Nephron progenitor cell (in vitro differentiated cells): Measurements from ENCODE around the gene SPAG16.

Experiments used
- DNase-seq: peaks from one replicate; pipeline ENCODE4 v3.0.0; 2021
- H3K27ac Mint-ChIP-seq: 2 replicates; pipeline ENCODE4 v1.8.0; 2021; ENCODE audit warnings: mild to moderate bottlenecking, moderate library complexity, mixed read lengths
- H3K27me3 Mint-ChIP-seq: 2 replicates; pipeline ENCODE4 v1.8.0; 2021; ENCODE audit warnings: mild to moderate bottlenecking, low read depth, mixed read lengths; ENCODE audit not compliant: poor library complexity
- H3K36me3 Mint-ChIP-seq: 2 replicates; pipeline ENCODE4 v1.8.0; 2021; ENCODE audit warnings: low read depth, mixed read lengths
- H3K4me1 Mint-ChIP-seq: 2 replicates; pipeline ENCODE4 v1.8.0; 2021; ENCODE audit warnings: mixed read lengths
- H3K4me3 Mint-ChIP-seq: 2 replicates; pipeline ENCODE4 v1.8.0; 2021; ENCODE audit warnings: mild to moderate bottlenecking, moderate library complexity, mixed read lengths
- H3K9me3 Mint-ChIP-seq: 2 replicates; pipeline ENCODE4 v1.8.0; 2021; ENCODE audit warnings: mild to moderate bottlenecking, moderate library complexity, mixed read lengths
- TF ChIP-seq, protein P1 (sequence below): fragments of 200-600 bp; sonication (generic); IDR thresholded peaks from 2 replicates; pipeline ENCODE4 v1.5.0; 2021; ENCODE audit warnings: antibody characterized with exemption

Gene SPAG16

DNA sequence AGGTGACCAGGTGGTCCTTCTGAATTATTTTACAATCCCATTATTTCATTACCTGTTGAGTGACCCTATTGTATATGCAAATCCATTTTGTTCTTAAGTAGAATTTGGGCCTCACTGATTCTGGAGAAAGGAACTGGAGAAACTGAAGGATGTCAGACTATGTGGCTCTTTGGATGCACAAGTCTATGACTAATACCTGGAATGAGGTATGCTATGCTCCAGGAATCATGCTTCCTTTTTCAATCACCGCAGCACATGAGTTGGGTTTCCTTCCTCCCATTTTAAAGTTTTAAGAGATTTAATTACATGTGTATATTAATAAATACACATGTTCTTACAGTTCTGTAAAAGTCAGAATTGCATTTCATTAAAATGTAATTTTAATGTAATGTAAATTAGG is 872.7 kb downstream of the SPAG16 start:
- Mint-ChIP-seq H3K27me3 (no peaks in the 10 kb centered on the region), H3K4me3 (no peak overlapping the region), H3K36me3 (no peaks in the 10 kb centered on the region), H3K9me3 (no peaks in the 10 kb centered on the region), H3K27ac (no peak overlapping the region), H3K4me1 (no peaks in the 10 kb centered on the region)
- no peak for DNase-seq
- TF ChIP-seq, protein P1, sequence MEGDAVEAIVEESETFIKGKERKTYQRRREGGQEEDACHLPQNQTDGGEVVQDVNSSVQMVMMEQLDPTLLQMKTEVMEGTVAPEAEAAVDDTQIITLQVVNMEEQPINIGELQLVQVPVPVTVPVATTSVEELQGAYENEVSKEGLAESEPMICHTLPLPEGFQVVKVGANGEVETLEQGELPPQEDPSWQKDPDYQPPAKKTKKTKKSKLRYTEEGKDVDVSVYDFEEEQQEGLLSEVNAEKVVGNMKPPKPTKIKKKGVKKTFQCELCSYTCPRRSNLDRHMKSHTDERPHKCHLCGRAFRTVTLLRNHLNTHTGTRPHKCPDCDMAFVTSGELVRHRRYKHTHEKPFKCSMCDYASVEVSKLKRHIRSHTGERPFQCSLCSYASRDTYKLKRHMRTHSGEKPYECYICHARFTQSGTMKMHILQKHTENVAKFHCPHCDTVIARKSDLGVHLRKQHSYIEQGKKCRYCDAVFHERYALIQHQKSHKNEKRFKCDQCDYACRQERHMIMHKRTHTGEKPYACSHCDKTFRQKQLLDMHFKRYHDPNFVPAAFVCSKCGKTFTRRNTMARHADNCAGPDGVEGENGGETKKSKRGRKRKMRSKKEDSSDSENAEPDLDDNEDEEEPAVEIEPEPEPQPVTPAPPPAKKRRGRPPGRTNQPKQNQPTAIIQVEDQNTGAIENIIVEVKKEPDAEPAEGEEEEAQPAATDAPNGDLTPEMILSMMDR = no peak

DNA sequence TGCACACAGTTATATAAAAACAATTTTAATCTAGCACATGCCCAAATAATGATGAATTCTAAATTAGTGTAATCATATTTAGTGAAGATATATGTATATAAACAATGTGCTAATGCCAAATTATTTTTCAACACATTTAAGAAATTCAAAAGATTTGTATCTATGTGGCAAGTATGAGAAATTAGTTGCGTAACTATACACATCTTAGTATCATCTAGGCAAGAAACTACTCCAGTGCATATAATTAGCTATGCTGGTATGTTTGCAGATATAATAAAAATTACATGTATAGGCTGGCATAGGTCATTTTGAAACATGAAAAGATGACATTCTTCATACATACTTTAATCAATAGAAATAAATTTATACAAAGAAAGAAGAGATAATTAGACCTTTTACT is 874.6 kb downstream of the SPAG16 start:
- Mint-ChIP-seq H3K4me1 (no peaks in the 10 kb centered on the region), H3K36me3 (no peaks in the 10 kb centered on the region), H3K9me3 (no peaks in the 10 kb centered on the region), H3K27me3 (no peaks in the 10 kb centered on the region), H3K4me3 (no peak overlapping the region), H3K27ac (no peak overlapping the region)
- TF ChIP-seq, protein P1 = no peak
- DNase-seq = no peak

DNA sequence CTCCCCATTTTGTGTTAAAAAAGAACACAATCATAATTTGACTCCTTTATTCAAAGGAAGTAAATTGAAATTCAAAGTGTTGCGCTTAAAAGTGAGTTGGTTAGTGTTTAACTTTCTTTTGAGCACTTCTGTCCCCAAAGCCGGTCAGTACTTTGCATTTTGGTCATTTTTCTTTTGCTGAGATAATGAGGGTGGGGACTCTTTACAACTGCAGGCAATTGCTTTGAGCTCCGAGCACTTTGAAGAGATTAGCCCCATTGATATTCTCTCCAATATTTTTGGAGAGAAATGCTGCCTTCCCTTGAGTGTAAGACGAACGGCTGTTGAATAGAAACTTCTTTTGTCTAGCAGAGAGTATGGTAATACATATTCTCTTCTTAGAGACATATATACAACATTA is 885.0 kb downstream of the SPAG16 start:
- Mint-ChIP-seq H3K4me3 (no peak overlapping the region), H3K4me1 (no peaks in the 10 kb centered on the region), H3K36me3 (no peaks in the 10 kb centered on the region), H3K27me3 (no peaks in the 10 kb centered on the region), H3K9me3 (no peaks in the 10 kb centered on the region), H3K27ac (no peak overlapping the region)
- no peak for DNase-seq
- TF ChIP-seq, protein P1 = no peak

DNA sequence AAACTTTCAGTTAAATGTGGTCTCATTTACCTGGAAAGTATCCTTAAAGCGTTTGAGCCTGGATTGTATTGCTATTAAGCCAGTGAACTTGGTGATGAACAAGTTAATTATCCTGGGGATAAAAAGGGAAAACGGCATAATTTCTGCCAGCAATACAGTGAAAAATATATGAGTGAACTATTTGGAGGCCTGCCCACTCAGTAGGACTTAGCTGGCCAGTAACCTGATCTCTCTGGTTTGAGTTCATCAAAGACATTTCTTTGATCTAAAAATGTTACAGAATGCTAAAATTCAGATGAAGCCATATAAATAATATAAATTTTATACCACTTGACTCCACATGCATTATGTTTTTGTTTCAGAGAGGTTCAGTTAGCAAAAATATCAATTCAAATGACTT is 885.5 kb downstream of the SPAG16 start:
- Mint-ChIP-seq H3K9me3 (no peaks in the 10 kb centered on the region), H3K27ac (no peak overlapping the region), H3K4me3 (no peak overlapping the region), H3K27me3 (no peaks in the 10 kb centered on the region), H3K36me3 (no peaks in the 10 kb centered on the region), H3K4me1 (no peaks in the 10 kb centered on the region)
- no peak for DNase-seq
- TF ChIP-seq, protein P1 = no peak

DNA sequence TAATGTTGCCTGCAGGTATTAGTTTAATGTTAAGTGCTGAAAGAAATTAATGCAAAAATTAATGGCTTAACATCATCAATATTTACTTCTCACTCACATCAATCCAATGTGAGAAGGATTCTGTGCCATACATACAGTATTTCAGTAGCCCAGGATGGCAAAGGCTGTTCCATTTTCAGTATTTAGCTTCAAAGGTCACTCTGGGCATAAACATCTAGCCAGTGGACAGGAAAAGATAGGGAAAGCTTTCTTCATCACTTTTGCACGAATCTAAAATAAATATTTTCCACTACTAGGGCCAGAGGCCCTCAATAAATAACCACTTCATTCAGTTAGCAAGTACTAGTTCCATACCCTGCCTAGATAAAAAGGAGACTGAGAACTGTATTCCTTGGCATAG is 890.3 kb downstream of the SPAG16 start:
- H3K27ac Mint-ChIP-seq = no peak overlapping the region
- TF ChIP-seq, protein P1 = no peak
- no peak overlapping the region for H3K4me3 Mint-ChIP-seq
- H3K27me3 Mint-ChIP-seq = no peaks in the 10 kb centered on the region
- H3K9me3 Mint-ChIP-seq = no peaks in the 10 kb centered on the region
- H3K36me3 Mint-ChIP-seq = no peaks in the 10 kb centered on the region
- DNase-seq = no peak
- no peaks in the 10 kb centered on the region for H3K4me1 Mint-ChIP-seq

DNA sequence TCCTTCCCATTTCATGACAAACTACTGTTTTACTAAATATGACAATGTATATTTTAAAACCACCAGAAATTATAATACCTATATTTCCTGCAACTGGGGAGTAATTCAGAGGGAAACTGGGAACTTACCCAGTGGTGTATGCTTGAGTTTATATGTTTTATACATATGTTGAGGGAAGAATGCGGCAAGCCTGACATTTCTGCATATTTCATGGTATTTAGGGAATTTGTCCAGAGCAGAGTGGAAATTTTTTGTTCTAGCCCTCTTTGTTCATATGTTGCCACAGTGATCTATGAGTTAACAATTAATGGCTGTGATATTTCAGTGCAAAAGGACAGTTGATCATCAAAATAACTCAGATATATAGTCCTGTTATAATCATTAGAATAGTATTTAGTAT is 895.8 kb downstream of the SPAG16 start:
- Mint-ChIP-seq H3K36me3 (no peaks in the 10 kb centered on the region), H3K27ac (no peak overlapping the region), H3K27me3 (no peaks in the 10 kb centered on the region), H3K4me3 (no peak overlapping the region), H3K9me3 (no peaks in the 10 kb centered on the region), H3K4me1 (no peaks in the 10 kb centered on the region)
- TF ChIP-seq, protein P1 = no peak
- DNase-seq = no peak
